ENCODE results near the gene CFAP61.

The CFAP61 gene

DNA sequence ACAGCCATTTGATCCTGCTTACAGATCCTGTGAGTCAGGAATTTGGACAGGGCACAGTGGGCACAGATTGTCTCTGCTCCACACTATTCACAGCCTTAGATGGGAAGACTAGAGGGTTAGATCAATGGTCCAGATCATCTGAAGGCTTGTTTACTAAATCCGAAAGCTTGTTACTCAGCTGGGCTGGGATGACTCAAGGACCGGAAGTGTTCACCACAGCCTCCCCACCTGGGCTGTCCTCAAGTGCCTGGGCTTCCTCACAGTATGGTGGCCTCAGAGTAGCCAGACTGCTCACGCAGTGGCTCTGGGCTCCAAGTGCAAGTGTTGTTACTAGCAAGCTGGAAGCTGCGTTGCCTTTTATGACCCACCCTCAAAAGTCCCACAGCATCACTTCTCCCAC, 240.1 kb downstream of the CFAP61 start:
- DNase-seq, result no peak

DNA sequence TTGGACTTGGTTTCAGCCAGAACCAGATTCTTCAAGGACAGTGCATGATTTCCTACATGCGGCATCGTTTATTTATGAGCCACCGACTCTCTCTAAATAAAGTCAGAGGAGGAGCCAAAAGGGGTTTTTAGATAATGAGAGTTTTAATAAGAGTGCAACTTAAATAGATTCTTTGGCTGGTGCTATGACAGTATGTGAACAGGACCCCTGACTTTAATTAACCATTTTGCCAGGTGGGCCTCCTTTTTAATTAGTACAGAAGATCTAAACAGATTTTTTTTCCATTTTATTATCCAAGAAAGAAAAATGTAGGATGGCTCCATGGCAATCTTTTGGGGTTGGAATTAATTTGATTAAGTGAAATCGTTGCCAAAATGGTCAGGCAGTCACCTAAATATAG, 240.8 kb downstream of the CFAP61 start:
- DNase-seq, result no peak

DNA sequence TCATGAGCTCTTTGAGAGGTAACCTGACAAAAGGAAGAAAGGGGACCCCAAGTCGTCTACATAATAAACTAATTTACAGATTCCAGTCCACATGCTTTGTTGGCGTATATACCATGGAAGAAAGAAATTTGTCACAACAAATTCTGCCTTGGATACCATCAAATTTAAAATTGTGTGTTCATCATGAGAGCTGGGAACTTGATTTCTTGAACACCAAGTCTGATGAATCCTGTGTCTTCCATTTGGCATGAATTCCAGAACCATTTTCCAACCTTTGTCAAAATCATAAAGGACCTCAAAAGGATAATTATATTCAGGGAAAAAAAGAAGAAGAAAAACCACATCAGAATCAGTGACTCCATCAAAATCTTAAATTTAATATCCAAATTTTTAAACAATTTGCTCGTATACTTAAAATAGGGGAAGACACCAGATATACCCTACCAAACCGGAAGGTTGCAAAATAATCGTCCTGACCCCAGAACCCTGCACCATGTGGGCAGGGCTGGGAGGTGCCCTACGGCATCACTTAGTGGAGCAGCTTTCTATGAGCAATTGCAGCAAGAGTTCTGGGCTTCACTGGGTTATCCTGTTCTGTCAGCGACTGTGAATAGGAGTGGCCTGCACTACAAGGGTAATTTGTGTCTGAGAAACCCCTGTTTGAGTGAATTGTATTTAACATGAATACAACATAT, 241.5 kb downstream of the CFAP61 start:
- DNase-seq, result no peak

DNA sequence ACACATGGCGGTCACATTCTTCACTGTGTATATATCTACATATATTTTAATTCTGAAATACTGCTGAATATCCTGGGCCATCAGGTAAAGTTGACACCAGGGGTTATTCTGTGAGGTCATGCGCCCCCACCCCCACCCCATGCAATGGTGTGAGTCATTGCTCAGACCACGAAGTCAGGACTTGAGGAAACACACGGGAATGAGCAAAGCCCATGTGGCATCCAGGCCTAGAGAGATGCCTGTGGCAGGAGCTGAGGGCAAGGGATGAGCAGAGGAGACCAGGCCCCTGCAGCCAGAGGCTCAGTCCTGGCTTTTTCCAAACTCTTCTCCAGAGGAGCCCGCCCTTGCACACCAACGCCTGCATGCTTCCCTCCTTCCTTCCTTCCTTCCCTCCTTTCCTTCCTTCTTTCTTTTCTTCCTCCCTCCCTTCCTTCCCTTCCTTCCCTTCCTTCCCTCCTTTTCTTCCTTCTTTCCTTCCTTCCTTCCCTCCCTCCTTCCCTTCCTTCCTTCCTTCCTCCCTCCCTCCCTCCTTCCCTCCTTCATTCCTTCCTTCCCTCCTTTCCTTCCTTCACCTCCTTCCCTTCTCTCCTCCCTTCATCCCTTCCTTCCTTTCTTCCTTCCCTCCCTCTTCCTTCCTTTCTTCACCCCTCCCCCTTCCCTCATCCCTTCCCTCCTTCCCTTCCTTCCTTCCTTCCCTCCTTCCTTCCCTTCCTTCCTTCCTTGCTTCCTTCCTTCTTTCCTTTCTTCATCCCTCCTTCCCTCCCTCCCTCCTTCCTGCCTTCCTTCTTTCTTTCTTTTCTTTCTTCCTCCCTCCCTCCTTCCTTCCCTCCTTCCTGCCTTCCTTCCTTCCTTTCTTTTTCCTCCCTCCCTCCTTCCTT, 243.5 kb downstream of the CFAP61 start:
- no peak for DNase-seq

DNA sequence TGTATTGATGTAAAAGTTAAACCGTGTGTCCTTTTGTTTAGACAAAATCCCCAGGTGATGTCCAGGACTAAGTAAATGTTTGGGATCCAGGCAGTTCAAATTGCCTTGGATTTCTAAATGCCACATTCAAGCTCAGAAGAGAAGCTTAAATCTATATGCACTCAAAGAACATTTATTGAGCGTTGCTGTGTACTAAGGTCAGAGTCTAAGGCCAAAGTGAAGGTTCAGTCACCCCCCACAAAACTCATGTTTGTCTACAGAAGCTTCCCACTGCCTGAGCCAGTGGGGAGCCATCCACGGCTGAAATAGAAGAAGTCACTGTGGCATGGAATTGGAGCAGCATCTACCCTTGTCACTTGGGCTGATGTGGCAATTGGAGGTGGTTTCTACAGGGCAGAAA, 244.8 kb downstream of the CFAP61 start:
- no peak for DNase-seq

DNA sequence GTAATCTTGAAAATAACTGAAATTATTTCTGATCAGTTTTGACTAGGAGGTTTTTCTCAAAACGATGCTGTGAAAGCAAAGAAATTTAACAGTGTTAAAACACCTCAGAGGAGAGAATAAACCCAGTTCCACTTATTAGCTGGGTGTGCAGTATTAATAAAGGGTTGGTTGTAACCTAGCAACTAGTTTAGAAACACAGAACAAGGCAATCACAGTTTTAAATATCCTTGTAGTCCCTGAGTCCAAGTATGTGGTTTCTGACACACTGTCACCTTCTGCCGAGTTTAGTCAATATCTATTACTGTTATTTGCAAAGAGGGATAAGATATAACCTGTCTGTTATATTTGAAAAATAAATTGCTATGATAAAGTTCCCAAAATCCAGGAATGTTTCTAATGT, 245.4 kb downstream of the CFAP61 start:
- no peak for DNase-seq

DNA sequence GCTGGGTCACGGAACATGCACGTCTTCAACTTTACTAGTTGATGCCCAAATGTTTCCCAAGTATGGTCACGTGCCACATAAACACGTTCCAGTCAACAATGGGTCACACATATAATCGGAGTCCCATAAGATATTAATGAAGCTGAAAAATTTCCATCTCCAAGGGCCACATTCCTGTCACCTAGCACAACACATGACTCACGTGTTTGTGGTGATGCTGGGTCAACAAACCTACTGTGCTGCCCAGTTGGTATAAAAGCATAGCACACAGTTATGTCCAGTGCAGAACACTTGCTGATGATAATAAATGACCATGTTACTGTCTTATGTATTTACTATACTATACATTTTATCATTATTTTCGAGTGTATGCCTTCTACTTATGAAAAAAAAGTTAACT, 247.6 kb downstream of the CFAP61 start:
- DNase-seq, result no peak

DNA sequence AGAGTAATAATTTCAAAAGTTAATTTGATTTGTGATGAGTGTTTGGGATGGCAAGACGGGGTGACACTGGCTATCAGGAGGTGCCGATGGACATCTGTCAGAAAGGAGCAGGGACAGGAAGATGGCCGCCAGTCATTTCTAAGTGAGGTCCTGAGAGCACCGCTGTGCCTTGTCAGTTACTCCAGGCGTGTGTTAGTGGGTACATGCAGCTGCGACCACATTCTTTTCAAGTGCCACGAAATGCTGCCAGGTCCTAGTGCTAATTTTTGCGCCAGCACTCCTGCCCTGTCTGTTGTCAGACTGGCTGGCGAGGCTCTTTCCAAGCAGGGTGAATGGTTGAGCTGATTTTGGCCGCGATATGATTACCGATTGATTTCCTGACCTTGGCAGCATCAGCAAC, 251.0 kb downstream of the CFAP61 start:
- DNase-seq, result no peak

DNA sequence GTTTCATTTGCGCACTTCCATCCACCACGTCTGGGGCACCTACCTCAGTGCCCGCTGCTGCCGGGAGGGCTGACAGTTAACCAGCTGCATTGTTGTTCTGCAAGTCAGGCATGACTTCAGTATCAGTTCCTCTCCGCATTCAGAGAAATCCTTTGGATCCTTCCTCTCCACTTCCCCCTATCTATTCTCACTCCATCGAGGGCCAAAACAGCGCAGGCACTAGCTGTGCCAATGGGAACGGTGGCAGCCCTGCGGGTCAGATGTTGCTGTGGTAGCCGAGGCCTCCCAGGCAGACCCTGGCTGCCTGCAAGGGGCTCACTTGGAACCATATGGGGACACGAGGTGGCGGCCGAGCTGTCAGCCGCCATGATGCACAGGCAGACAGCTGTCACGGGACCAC, 251.4 kb downstream of the CFAP61 start:
- no peak for DNase-seq

DNA sequence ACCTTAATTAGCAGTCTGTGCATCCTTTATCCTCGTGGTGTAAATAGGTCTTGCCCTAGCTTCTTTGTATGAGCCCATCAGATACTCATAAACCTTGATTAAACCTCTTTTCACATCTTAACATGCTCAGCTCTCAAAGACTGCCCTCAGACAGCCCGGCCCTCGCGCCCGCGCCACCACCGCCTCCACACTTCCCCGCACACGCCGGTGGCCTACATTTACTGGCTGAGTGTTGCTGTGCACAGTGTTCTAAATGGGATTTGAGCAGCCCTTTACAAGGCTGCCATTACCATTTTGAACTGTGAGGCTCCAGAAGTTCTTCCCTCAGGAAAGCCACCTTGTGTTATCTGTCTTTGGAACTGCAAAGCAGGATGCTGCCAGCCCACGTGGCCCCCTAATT, 252.6 kb downstream of the CFAP61 start:
- DNase-seq, result no peak

DNA sequence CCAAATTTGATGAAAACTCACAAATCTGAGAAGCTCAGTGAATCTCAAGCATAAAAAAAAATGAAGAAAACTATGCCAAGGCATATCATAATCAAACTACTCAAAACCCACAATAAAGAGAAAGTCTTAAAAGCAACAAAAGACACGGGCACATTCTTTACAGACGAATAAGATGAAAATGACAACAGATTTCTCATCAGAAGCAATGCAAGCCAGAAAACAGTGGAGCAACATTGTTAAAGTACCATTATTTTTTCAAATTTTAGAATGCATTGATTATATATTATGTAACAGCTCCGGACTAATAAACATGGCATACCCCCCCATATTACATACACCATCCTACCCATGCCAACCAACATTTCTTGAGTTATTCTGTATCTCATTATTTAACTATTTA, 260.2 kb downstream of the CFAP61 start:
- DNase-seq, result no peak

DNA sequence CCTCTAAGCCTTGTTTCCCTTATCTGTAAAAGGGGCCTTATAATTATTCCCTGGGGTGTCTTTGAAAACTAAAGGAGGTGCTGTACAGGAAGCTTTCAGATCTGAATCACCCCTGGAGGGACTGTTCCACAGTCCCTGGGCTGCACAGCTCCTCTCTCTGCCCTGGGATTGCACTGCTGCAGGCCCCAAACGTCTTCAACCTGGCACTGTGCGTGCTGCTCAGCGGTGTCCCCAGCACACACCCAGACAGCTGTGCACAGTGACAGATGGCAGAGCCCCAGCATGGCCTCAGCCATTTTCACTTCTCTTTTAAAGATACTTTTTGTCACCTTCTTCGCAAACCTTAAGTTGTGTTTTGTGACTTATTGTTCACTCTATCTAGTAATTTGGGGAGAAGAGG, 264.9 kb downstream of the CFAP61 start:
- peak; percentile 49 to 72 for DNase-seq

DNA sequence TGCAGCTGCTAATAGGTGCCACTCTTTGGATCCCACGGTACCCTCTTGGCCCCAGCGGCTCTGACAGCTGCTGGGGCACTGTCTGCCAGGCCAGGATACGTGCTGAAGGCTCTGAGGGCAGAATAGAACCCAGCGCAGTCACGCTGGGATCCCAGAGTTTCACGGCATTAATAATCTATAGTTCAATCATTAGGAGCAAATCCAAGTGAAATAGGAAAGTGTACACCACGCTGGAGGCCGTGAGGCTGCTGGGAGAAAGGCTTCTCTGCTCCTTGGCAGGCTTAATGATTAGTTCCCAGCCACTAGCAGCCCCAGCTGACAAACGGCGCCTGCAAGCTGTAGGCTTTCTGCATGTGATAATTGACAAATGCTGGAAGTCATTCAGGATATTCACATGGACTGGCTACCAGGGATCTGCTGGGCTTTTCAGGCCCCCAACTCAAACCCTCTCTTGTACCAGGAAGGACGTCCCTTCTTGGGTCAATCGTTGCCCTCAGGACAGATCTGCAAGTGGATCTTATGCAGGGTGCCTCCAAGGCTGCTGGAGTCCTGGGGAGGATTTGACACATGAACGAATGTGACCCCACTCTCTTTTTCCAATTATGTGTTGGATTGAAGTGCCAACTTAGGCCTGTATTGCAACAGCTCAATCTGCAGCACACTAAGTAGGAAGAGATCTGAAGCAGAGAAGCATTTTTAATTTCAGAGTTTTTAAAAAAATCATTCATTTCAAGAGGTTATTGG, 265.5 kb downstream of the CFAP61 start:
- peak; percentile 85 to 87 for DNase-seq

DNA sequence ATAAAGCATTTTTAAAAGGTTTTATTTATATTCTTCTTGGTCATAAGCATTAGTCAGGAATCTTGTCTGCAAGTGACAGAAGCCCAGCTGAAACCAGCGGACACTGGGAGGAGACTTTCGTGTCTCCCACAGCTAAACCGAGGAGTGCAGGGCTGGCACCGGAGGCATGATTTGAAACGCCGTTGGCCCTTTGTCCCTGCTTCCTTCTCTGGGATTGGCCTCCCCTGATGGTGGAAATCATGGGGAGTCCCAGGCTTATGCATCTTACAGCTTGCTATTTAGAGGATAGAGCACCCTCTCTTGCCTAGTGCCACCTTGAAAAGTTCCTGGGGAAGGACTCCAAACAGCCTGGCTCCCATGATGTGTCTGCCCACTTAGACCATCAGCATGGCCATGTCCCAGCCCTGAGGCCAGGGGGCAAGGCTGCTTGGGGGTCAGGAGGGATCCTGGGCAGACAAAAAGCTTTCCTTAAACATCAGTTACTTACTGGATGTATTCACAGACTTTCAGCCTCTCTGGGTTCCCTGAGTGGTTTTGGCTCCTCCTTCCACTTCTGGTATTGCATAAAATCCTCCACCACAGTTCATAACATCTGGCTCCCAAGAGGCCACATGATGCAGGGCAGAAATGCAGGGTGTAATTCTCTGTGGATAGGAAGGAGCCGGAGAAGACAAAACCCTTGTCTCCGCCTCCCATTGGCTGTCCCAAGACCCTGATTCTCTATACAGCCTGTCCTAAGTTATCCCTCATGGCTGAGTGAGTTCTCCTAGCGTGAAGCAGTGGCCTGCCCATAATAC, 266.2 kb downstream of the CFAP61 start:
- DNase-seq, result peak in 1 of 2 experiments; percentile 18

DNA sequence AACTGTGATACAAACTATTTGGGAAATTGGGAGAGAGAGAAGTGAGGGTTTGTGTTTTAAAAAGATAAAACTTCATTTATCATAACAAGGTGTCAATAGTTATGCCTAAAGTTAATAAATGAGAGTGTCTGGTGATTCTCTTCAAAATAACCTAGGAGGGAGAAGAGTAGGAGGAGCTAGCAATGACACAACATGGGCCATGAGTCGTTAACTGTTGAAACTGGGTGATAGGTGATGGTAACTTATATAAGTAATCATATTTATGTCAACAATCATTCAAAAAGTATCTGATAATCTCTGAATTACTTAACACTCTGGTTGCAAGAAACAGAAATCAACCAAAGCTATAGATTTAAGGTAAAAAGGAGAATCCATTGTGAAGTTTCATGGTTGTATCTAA, 268.8 kb downstream of the CFAP61 start:
- DNase-seq, result no peak

DNA sequence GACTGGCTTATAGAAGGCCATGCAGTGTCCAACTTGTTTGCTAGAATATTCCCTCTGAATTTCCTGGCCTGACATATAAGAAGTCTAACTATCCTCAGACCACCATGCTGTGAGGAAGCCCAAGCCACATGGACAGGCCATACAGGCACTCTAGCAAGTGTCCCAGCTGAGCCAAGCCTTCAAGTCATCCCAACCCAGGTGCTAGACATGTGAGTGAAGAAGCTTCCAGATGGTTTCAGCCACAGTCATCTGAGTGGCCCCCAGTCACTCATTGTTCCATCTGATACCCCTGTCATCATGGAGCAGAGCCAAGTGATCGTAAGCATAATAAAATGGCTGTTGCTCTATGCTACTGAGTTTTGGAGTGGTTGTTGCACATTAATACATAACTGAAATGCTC, 269.6 kb downstream of the CFAP61 start:
- no peak for DNase-seq

DNA sequence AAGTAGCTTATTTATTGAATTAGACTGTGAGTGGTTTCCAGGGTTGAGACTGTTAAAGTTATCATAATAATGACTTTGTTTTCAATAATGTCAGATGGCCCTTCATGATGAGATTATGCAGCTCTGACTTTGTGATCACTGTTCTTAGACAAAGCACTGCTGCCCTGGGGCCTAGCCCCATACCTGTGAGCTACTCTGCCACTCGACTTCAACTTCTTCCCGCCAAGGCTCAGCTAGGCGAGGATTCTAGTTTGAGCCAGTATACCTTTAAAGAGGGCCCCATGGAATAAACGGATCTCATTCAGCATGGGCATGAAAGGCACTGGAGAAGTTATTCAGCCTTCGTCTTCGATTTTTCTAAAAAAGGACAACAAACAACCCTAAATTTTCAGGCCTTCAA, 270.6 kb downstream of the CFAP61 start:
- DNase-seq, result no peak

DNA sequence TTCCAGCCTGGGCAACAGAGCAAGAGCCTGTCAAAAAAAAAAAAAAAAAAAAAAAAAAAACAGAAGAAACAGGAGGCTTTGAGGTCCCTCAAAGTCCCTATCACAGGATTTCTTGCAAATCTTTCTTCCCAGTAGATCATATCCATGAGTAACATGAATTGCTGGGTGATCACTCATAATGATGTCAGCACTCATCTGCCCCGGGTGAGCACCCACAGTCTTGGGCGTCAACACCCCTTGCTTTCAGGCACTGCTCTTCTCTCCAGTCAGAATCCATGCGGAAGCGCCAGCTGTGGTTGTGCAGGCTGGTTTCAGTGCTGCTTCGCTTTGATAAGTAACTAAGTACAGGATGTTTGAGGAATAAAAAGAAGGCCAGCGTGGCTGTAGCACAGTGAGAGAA, 275.4 kb downstream of the CFAP61 start:
- no peak for DNase-seq

DNA sequence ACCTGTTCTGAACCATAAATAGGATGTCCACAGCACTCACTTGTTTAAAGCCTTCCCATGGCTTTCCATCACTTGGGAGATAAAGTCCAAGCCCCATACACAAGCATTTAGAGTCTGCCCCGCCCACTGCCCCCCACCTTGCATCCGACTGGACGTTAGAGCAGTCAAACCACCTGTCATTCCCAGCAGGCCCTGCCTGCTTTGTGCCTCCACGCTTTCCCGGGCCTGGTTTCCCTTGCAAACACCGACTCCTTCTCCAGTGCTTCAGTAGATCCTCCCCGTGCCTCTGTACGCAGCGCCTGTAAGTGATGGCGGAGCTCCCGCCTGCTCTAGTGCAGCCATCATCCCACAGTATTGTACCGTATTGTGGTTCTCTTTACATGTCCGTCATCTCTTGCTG, 277.2 kb downstream of the CFAP61 start:
- no peak for DNase-seq

DNA sequence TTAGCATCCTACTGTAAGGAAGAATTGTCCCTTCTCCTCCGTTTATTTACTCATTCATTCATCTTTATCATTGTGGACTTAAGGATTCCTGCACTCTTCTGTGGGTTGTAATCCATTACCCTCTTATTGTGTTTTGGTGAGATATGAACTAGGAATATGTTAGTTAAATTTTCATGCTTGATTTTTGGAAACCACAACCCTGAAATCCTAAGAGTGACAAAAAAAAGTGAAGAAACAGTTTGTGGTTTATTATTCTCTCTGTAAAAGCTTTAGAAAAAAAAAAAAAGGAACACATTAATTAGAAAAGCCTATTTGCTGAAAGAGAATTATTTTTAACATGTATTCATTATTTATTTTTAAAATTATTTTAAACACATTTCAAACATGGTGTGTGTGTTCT, 278.8 kb downstream of the CFAP61 start:
- DNase-seq, result no peak

DNA sequence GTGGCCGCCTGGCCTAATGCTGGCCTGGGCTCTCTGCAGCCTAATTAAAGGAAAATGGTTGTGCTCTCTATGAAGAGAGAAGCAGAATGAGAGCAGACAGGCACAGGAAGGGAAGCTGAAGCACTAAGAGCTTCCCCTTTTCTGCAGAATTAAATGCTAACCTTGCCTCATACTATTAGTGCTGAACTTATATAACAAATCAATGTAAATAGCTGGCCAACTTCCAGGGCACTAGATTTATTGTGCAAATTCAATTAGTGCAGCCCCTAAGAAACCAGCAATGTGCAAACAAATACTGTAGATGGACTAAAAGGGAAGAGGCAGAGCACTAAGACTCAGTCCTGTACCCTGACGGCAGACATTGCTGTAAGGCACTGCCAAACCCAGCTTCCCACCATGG, 279.5 kb downstream of the CFAP61 start:
- DNase-seq, result no peak

DNA sequence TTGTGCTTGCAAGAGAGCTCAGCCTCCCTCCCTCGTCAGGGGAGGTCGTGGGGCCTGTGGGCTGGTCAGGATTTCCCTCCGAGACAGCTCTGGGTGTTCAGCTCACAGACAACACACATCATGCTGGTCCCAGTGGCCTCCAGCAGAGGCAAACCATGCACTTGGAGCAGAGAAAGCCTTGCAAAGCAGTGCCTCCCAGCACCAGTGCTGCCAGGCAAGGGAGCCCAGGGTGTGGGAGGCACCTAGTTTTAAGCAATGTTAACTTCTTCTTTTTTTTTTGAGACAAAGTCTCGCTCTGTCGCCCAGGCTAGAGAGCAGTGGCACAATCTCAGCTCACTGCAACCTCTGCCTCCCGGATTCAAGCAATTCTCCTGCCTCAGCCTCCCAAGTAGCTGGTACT, 281.5 kb downstream of the CFAP61 start:
- DNase-seq, result no peak

DNA sequence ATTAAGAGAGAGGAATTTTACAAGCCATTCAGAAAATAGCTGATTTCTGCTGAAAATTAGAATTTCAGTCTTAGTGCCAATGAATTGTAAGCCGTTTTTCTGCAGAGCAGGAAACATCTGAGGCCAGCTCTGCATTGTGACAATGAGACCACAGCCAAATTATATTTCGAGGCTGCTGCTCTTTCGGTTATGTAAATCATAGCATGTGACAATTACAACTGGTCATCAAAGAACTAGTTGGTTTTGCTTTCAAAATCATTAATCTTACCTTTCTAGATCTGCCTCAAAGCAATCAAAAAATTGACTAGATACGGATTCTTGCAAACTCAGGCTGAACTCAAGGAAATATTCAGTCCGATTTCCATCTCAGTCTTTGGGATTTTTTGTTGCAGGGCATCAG, 282.2 kb downstream of the CFAP61 start:
- no peak for DNase-seq

All from NCI-H446 (cell line).